ENCODE results near the gene ATP6AP1.

GRCh38 chrX:154469880-154470279, 41.4 kb downstream of the ATP6AP1 start:
- TF ChIP-seq CTCF (IDR thresholded peaks at IDR 0.05) (no peak), POLR2A (IDR thresholded peaks at IDR 0.05) (no peak)

Measured in heart left ventricle (tissue), 13 donors.